ENCODE measurements around the gene PKP1.

The PKP1 gene

GRCh38 chr1:201376464-201377374 lies 93.4 kb downstream of the PKP1 start:
- no peak for DNase-seq

- DNase-seq, result no peak
These were observed 94.3 kb downstream of the PKP1 start, which contains the start of gene TNNT2 for GRCh38 chr1:201377611-201378092. Gene TNNT2, minus strand, starts transcription at chr1:201377680. Its CDS starts 4,426 bp downstream, at chr1:201373254.

- DNase-seq, result no peak
These were observed 95.5 kb downstream of the PKP1 start for GRCh38 chr1:201378804-201379203.

- no peak for DNase-seq
These were observed 96.5 kb downstream of the PKP1 start for GRCh38 chr1:201379733-201380242.

DNA sequence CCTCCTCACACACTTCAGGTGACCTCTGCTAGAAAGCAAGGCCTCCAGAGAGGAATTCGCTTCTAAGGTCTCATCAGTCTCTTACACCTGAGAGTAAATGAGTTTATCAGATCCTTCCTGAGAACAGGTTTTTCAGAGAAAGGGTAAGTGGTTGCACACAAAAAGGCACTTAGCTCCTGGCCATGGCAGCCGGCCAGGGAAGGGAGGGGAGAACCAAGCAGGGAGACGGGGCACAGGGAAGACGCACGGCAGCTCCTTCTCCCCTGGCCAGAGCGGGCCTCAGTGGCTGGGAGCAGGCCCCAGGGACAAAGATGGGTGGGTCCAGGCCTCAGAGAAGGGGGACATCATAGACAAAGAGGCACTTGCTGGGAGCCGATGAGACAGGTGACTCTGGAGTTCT lies 97.8 kb downstream of the PKP1 start:
- no peak for DNase-seq
